ENCODE data around the gene TBC1D13.
"Not testable (repeated sequence)": the region's sequence is repeated elsewhere in the genome, so short reads cannot be mapped to it uniquely, and the experiment has no call there.

Gene TBC1D13

GRCh38 chr9:128843171-128843570 is 56.1 kb downstream of the TBC1D13 start:
- not testable (repeated sequence) for DNase-seq (ENCODE audit: low read depth in 2 of 2, low spot score in 1 of 2)

GRCh38 chr9:128845186-128845931 is 58.3 kb downstream of the TBC1D13 start:
- no peak for DNase-seq (ENCODE audit: low read depth in 2 of 2, low spot score in 1 of 2)

GRCh38 chr9:128846680-128847030 is 59.6 kb downstream of the TBC1D13 start:
- no peak for DNase-seq (ENCODE audit: low read depth in 2 of 2, low spot score in 1 of 2)

DNA sequence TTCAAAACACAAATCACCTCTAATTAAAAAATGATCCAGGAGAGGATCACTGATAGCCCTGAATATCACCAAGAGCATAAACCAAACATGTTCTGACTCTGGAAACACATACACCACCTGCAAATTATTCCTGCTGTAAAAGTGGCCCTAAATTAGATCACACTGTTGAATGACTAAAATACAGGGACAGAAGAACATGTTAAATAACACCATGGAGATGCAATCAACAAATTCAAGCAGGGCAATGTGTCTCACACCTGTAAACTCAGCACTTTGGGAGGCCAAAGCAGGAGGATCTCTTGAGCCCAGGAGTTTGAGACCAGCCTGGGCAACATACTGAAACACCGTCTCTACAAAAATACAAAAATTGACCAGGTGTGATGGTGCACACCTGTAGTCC is 60.8 kb downstream of the TBC1D13 start:
- DNase-seq (ENCODE audit: low read depth in 2 of 2, low spot score in 1 of 2), result no peak

GRCh38 chr9:128851024-128851423 is 64.0 kb downstream of the TBC1D13 start:
- DNase-seq (ENCODE audit: low read depth in 2 of 2, low spot score in 1 of 2), result not testable (repeated sequence)

- DNase-seq (ENCODE audit: low read depth in 2 of 2, low spot score in 1 of 2), result not testable (repeated sequence)
These were observed 64.9 kb downstream of the TBC1D13 start for GRCh38 chr9:128851779-128852600.

DNA sequence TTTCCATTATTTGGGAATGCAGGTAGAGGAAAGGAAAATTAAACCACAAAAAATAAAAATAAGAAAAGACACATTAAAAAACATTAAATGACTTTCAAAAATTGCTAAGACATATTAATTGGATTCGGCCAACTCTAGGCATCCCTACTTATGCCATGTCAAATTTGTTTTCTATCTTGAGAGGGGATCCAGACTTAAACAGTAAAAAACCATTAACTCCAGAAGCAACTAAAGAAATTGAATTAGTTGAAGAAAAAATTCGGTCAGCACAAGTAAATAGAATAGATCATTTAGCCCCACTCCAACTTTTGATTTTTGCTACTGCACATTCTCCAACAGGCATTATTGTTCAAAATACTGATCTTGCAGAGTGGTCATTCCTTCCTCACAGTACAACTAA is 65.6 kb downstream of the TBC1D13 start:
- DNase-seq (ENCODE audit: low read depth in 2 of 2, low spot score in 1 of 2), result not testable (repeated sequence)

DNA sequence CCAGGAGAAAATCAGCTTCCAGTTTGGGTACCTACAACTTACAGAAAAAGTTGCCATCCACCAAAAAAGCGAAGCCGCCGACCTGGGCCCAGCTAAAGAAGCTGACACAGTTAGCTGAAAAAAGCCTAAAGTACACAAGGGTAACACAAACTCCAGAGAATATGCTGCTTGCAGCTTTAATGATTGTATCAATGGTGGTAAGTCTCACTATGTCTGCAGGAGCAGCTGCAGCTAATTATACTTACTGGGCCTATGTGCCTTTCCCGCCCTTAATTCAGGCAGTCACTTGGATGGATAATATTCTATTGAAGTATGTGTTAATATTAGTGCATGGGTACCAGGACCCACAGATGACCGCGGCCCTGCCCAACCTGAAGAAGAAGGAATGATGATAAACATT is 67.4 kb downstream of the TBC1D13 start:
- DNase-seq (ENCODE audit: low read depth in 2 of 2, low spot score in 1 of 2), result not testable (repeated sequence)

DNA sequence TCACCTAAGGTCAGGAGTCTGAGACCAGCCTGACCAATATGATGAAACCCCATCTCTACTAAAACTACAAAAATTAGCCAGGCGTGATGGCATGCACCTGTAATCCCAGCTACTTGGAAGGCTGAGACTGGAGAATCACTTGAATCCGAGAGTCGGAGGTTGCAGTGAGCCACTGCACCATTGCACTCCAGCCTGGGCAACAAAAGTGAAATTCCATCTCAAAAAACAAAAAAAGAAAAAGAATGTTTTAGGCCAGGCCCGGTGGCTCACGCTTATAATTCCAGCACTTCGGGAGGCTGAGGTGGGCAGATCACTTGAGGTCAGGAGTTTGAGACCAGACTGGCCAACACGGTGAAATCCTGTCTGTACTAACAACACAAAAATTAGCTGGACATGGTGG is 71.4 kb downstream of the TBC1D13 start:
- DNase-seq (ENCODE audit: low read depth in 2 of 2, low spot score in 1 of 2), result not testable (repeated sequence)
